Trophoblast cell (in vitro differentiated cells and primary cell): ENCODE measurements around the gene CYTH3.
A peak's percentile ranks its signal among the peaks of the same experiment; 100 is the strongest.
"Not testable (repeated sequence)": the region's sequence is repeated elsewhere in the genome, so short reads cannot be mapped to it uniquely, and the experiment has no call there.

ENCODE experiments used
- DNase-seq, 2 donors: peaks; one replicate each; pipeline ENCODE4 v3.0.0-alpha.2; 2016
- H2AFZ ChIP-seq: 2 replicates; pipeline ENCODE4 v1.6.1; 2013; ENCODE audit warnings: low read length, moderate library complexity, mild to moderate bottlenecking; ENCODE audit not compliant: insufficient read depth, poor library complexity
- H2AK5ac ChIP-seq: 2 replicates; pipeline ENCODE4 v1.6.1; 2013; ENCODE audit warnings: mild to moderate bottlenecking, low read length
- H2BK120ac ChIP-seq: 2 replicates; pipeline ENCODE4 v1.6.1; 2013; ENCODE audit warnings: low read length, mild to moderate bottlenecking, moderate library complexity; ENCODE audit not compliant: insufficient read depth, poor library complexity
- H2BK12ac ChIP-seq: 2 replicates; pipeline ENCODE4 v1.6.1; 2013; ENCODE audit warnings: mild to moderate bottlenecking, low read length, moderate library complexity
- H2BK5ac ChIP-seq: 2 replicates; pipeline ENCODE4 v1.6.1; 2013; ENCODE audit warnings: low read length, low read depth, moderate library complexity, mild to moderate bottlenecking; ENCODE audit not compliant: poor library complexity
- H3K14ac ChIP-seq: 2 replicates; pipeline ENCODE4 v1.6.1; 2013; ENCODE audit warnings: mild to moderate bottlenecking, low read length
- H3K18ac ChIP-seq: 2 replicates; pipeline ENCODE4 v1.6.1; 2013; ENCODE audit warnings: mild to moderate bottlenecking, low read length
- H3K23ac ChIP-seq: 2 replicates; pipeline ENCODE4 v1.6.1; 2013; ENCODE audit warnings: low read length
- H3K27ac ChIP-seq: 2 replicates; pipeline ENCODE4 v1.5.1; 2013; ENCODE audit warnings: low read depth, mild to moderate bottlenecking, inconsistent platforms, low read length, moderate library complexity
- H3K27me3 ChIP-seq: 2 replicates; pipeline ENCODE4 v1.6.1; 2013; ENCODE audit warnings: inconsistent platforms, mild to moderate bottlenecking, low read length, moderate library complexity; ENCODE audit not compliant: insufficient read depth
- H3K36me3 ChIP-seq, 2 experiments: 1 replicate in 1 of 2; 2 replicates in 1 of 2; pipeline ENCODE4 v1.6.1; 2013; ENCODE audit warnings: low read length in 2 of 2, mild to moderate bottlenecking in 2 of 2, moderate library complexity in 1 of 2; ENCODE audit not compliant: insufficient read depth in 2 of 2, control insufficient read depth in 1 of 2
- H3K4ac ChIP-seq: 2 replicates; pipeline ENCODE4 v1.6.1; 2013; ENCODE audit warnings: low read depth, mild to moderate bottlenecking, low read length, moderate library complexity
- H3K4me1 ChIP-seq, 2 experiments: 1 replicate in 1 of 2; 2 replicates in 1 of 2; pipeline ENCODE4 v1.6.1; 2013; ENCODE audit warnings: low read length in 2 of 2, mild to moderate bottlenecking in 2 of 2, moderate library complexity in 1 of 2; ENCODE audit not compliant: insufficient read depth in 2 of 2, control insufficient read depth in 1 of 2
- H3K4me2 ChIP-seq: 2 replicates; pipeline ENCODE4 v1.6.1; 2013; ENCODE audit warnings: inconsistent platforms, mild to moderate bottlenecking, low read length, moderate library complexity
- H3K4me3 ChIP-seq: 2 replicates; pipeline ENCODE4 v1.5.1; 2013; ENCODE audit warnings: mild to moderate bottlenecking, low read depth, low read length, inconsistent platforms
- H3K79me1 ChIP-seq: one replicate; pipeline ENCODE4 v1.6.1; 2013; ENCODE audit warnings: low read length
- H3K79me2 ChIP-seq: 2 replicates; pipeline ENCODE4 v1.6.1; 2013; ENCODE audit warnings: low read length, mild to moderate bottlenecking; ENCODE audit not compliant: control insufficient read depth, insufficient read depth, poor library complexity
- H3K9ac ChIP-seq: 2 replicates; pipeline ENCODE4 v1.6.1; 2013; ENCODE audit warnings: mild to moderate bottlenecking, low read length
- H3K9me3 ChIP-seq: 2 replicates; pipeline ENCODE4 v1.6.1; 2013; ENCODE audit warnings: low read depth, mild to moderate bottlenecking, control low read depth, inconsistent platforms, low read length; ENCODE audit not compliant: insufficient read depth
- H4K12ac ChIP-seq: 2 replicates; pipeline ENCODE4 v1.6.1; 2013; ENCODE audit warnings: low read depth, mild to moderate bottlenecking, low read length, moderate library complexity
- H4K8ac ChIP-seq: 2 replicates; pipeline ENCODE4 v1.6.1; 2013; ENCODE audit warnings: low read depth, mild to moderate bottlenecking, low read length, moderate library complexity
- H4K91ac ChIP-seq: one replicate; pipeline ENCODE4 v1.6.1; 2013; ENCODE audit warnings: low read depth, mild to moderate bottlenecking, low read length, moderate library complexity
- WGBS: extraction: QIAGEN DNeasy Blood & Tissue Kit; methylation state at CpG from one replicate; pipeline ENCODE4 v1.1.7; 2013; ENCODE audit warnings: missing lambda C conversion rate; ENCODE audit not compliant: insufficient read length, insufficient coverage; ENCODE audit errors: extremely low coverage; 5-methylcytosine and 5-hydroxymethylcytosine counted together

Gene CYTH3

DNA sequence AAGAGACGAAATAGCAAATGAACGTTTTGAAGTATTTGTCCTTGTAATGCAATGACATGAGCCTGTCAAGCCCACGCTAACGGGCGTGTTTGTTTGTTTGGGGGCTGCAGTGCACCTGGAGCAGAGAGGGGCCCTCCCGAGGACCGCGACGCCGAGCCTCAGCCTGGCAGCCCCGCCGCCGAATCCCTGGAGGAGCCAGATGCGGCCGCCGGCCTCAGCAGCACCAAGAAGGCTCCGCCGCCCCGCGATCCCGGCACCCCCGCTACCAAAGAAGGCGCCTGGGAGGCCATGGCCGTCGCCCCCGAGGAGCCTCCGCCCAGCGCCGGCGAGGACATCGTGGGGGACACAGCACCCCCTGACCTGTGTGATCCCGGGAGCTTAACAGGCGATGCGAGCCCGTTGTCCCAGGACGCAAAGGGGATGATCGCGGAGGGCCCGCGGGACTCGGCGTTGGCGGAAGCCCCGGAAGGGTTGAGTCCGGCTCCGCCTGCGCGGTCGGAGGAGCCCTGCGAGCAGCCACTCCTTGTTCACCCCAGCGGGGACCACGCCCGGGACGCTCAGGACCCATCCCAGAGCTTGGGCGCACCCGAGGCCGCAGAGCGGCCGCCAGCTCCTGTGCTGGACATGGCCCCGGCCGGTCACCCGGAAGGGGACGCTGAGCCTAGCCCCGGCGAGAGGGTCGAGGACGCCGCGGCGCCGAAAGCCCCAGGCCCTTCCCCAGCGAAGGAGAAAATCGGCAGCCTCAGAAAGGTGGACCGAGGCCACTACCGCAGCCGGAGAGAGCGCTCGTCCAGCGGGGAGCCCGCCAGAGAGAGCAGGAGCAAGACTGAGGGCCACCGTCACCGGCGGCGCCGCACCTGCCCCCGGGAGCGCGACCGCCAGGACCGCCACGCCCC is 118.5 kb downstream of the CYTH3 start:
- Histone ChIP-seq H4K91ac (no peak overlapping the region), H3K18ac (no peak overlapping the region), H3K79me1 (no peaks in the 10 kb centered on the region), H2BK120ac (no peak overlapping the region), H3K4me3 (no peak overlapping the region), H3K4me1 (no peaks in the 10 kb centered on the region), H3K9ac (no peak overlapping the region), H2AFZ (no peak overlapping the region), H2BK5ac (no peak overlapping the region), H3K14ac (no peak overlapping the region), H4K8ac (no peak overlapping the region), H3K4me2 (no peak overlapping the region), H3K9me3 (no peaks in the 10 kb centered on the region), H3K36me3 (peaks cover 77 to 85% of the 10 kb centered on the region in 2 experiments), H2BK12ac (no peak overlapping the region), H3K79me2 (no peaks in the 10 kb centered on the region), H4K12ac (peak overlapping the region; percentile 50), H3K4ac (no peak overlapping the region), H3K23ac (no peak overlapping the region), H3K27me3 (no peaks in the 10 kb centered on the region), H2AK5ac (no peak overlapping the region), H3K27ac (no peak overlapping the region)
- no CpG with 5 or more reads among the region's 91 CpGs for WGBS
- DNase-seq: no peak

DNA sequence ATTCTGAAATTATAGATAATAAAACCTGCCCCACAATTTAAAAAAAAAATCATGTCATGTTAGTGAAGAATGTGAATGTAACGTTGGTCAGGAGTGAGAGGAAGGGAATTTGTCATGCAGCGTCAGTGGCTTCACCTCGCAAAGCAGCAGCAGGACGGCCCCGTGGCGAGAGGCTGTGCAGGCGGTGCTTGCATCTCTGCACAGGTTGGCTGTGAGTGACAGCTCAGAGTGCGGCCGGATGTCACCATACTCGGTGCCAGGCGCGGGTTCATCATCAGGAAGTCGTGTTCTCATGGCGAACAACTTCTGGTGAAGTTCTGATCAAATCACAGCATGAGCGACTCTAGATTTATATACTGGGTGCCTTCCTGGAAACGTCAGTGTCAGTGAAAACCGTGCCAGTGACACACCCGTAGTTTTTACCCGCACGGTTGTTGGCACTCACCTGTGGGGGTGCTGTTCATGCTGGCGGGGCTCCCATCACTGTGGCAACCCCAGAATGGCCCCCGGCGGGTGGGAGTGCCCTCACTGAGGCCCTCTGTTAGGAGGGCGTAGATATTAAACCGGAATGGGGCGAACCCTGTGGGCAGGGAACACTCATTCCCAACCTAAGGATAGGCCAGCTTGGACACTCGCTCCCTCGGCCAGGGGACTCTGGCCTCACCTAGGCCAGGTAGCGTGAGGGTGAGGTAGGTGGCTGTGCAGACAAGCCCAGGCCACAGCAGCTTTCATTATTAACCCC is 120.3 kb downstream of the CYTH3 start:
- Histone ChIP-seq H3K18ac (no peak overlapping the region), H4K12ac (peak overlapping the region; percentile 5), H3K79me2 (no peaks in the 10 kb centered on the region), H3K4ac (no peak overlapping the region), H3K79me1 (no peaks in the 10 kb centered on the region), H4K8ac (no peak overlapping the region), H3K9me3 (no peaks in the 10 kb centered on the region), H3K4me3 (no peak overlapping the region), H3K36me3 (peaks cover 73 to 86% of the 10 kb centered on the region in 2 experiments), H2AFZ (no peak overlapping the region), H2BK5ac (no peak overlapping the region), H3K27ac (no peak overlapping the region), H4K91ac (no peak overlapping the region), H2BK12ac (no peak overlapping the region), H2AK5ac (no peak overlapping the region), H2BK120ac (no peak overlapping the region), H3K27me3 (no peaks in the 10 kb centered on the region), H3K9ac (no peak overlapping the region), H3K4me2 (no peak overlapping the region), H3K14ac (no peak overlapping the region), H3K23ac (no peak overlapping the region), H3K4me1 (no peaks in the 10 kb centered on the region)
- WGBS: no CpG with 5 or more reads among the region's 29 CpGs
- no peak for DNase-seq

DNA sequence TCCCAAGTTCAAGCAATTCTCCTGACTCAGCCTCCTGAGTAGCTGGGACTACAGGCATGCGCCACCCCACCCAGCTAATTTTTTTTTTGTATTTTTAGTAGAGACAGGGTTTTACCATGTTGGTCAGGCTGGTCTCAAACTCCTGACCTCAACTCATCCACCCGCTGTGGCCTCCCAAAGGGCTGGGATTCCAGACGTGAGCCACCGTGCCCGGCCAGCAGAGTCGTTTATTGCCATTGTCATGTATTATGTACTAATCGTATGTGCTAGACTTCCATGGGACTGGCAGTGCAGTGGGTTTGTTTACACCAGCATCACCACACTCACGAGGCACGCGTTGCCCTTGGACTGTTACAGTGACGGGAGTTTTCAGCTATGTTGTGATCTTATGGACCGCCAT is 120.9 kb downstream of the CYTH3 start:
- H4K91ac ChIP-seq, DNase-seq, H3K4me1 ChIP-seq, H3K9me3 ChIP-seq, H4K12ac ChIP-seq, H2BK12ac ChIP-seq, H3K27me3 ChIP-seq, H3K4me3 ChIP-seq, H3K9ac ChIP-seq, H2BK120ac ChIP-seq, H4K8ac ChIP-seq, H3K14ac ChIP-seq, H3K4ac ChIP-seq, H3K79me1 ChIP-seq, H2BK5ac ChIP-seq, H3K79me2 ChIP-seq, H2AFZ ChIP-seq, H3K4me2 ChIP-seq, H3K23ac ChIP-seq, H3K27ac ChIP-seq, H2AK5ac ChIP-seq, H3K18ac ChIP-seq: not testable (repeated sequence)
- peaks cover 71 to 86% of the 10 kb centered on the region in 2 experiments for H3K36me3 ChIP-seq
- WGBS: no CpG with 5 or more reads among the region's 12 CpGs

DNA sequence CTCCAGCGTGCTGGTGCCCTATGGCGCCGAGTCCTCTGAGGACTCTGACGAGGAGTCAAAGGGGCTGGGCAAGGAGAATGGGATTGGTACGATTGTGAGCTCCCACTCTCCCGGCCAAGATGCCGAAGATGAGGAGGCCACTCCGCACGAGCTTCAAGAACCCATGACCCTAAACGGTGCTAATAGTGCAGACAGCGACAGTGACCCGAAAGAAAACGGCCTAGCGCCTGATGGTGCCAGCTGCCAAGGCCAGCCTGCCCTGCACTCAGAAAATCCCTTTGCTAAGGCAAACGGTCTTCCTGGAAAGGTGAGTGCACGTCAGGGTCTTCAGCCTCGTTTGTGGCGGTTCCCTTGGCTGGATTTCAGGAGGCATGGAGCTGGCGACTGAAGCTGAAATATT is 122.4 kb downstream of the CYTH3 start:
- H2BK12ac ChIP-seq: no peak overlapping the region
- H3K9me3 ChIP-seq: peaks cover 2% of the 10 kb centered on the region
- H2BK5ac ChIP-seq: no peak overlapping the region
- H3K79me1 ChIP-seq: no peaks in the 10 kb centered on the region
- no peak overlapping the region for H3K4me3 ChIP-seq
- no peak for DNase-seq
- no peak overlapping the region for H4K8ac ChIP-seq
- no CpG with 5 or more reads among the region's 19 CpGs for WGBS
- H3K14ac ChIP-seq: no peak overlapping the region
- H3K27me3 ChIP-seq: no peaks in the 10 kb centered on the region
- peaks cover 72 to 87% of the 10 kb centered on the region in 2 experiments for H3K36me3 ChIP-seq
- H2BK120ac ChIP-seq: no peak overlapping the region
- no peak overlapping the region for H3K27ac ChIP-seq
- no peak overlapping the region for H2AFZ ChIP-seq
- H2AK5ac ChIP-seq: no peak overlapping the region
- no peak overlapping the region for H4K12ac ChIP-seq
- no peaks in the 10 kb centered on the region for H3K4me1 ChIP-seq
- H3K4me2 ChIP-seq: no peak overlapping the region
- H3K18ac ChIP-seq: no peak overlapping the region
- H4K91ac ChIP-seq: no peak overlapping the region
- no peak overlapping the region for H3K9ac ChIP-seq
- no peak overlapping the region for H3K4ac ChIP-seq
- no peak overlapping the region for H3K23ac ChIP-seq
- H3K79me2 ChIP-seq: no peaks in the 10 kb centered on the region
